Hepatocyte (in vitro differentiated cells): ENCODE results near the gene SHOC2. TPM values are rescaled to one million over a fixed set of nuclear protein-coding genes. Genes with fewer than 3 reads are reported as not detected.
"Not testable (repeated sequence)": the region's sequence is repeated elsewhere in the genome, so short reads cannot be mapped to it uniquely, and the experiment has no call there.

ENCODE experiments used
- DNase-seq: peaks from one replicate; pipeline ENCODE4 v3.0.0-alpha.2; 2016; ENCODE audit warnings: low spot score
- H2AFZ ChIP-seq: fragments of 200-600 bp; sonication (generic); 2 replicates; pipeline ENCODE4 v1.6.0; 2016; ENCODE audit warnings: antibody characterized with exemption, mild to moderate bottlenecking
- H3K27ac ChIP-seq: fragments of 200-600 bp; sonication (generic); 2 replicates; pipeline ENCODE4 v1.5.1; 2016; ENCODE audit warnings: mild to moderate bottlenecking
- H3K27me3 ChIP-seq: fragments of 200-600 bp; sonication (generic); 2 replicates; pipeline ENCODE4 v1.6.1; 2016
- H3K36me3 ChIP-seq: fragments of 200-600 bp; sonication (generic); replicated peaks from 2 replicates; pipeline ENCODE4 v1.5.1; 2016; ENCODE audit warnings: low read depth; ENCODE audit not compliant: insufficient read depth
- H3K4me1 ChIP-seq: fragments of 200-600 bp; sonication (generic); 2 replicates; pipeline ENCODE4 v1.5.1; 2016; ENCODE audit warnings: mild to moderate bottlenecking, moderate library complexity; ENCODE audit not compliant: insufficient read depth
- H3K4me2 ChIP-seq: fragments of 200-600 bp; sonication (generic); 2 replicates; pipeline ENCODE4 v1.6.0; 2016
- H3K4me3 ChIP-seq: fragments of 200-600 bp; sonication (generic); 2 replicates; pipeline ENCODE4 v1.5.1; 2016; ENCODE audit warnings: mild to moderate bottlenecking
- H3K79me2 ChIP-seq: fragments of 200-600 bp; sonication (generic); 2 replicates; pipeline ENCODE4 v1.6.0; 2017; ENCODE audit warnings: mild to moderate bottlenecking
- H3K9me2 ChIP-seq: fragments of 200-600 bp; sonication (generic); replicated peaks from 2 replicates; pipeline ENCODE4 v1.6.0; 2017; ENCODE audit warnings: mild to moderate bottlenecking; ENCODE audit not compliant: insufficient read depth
- H3K9me3 ChIP-seq: fragments of 200-600 bp; sonication (generic); 2 replicates; pipeline ENCODE4 v1.5.1; 2016; ENCODE audit warnings: low read depth, mild to moderate bottlenecking
- H4K20me1 ChIP-seq: fragments of 200-600 bp; sonication (generic); 2 replicates; pipeline ENCODE4 v1.6.0; 2016; ENCODE audit warnings: mild to moderate bottlenecking; ENCODE audit not compliant: insufficient read depth, poor library complexity, severe bottlenecking
- EZH2 ChIP-seq: fragments of 200-600 bp; sonication (generic); IDR thresholded peaks from 2 replicates; pipeline ENCODE4 v1.6.1; 2016; ENCODE audit warnings: antibody characterized with exemption, mild to moderate bottlenecking, borderline replicate concordance
- EZH2phosphoT487 ChIP-seq: fragments of 200-600 bp; sonication (generic); IDR thresholded peaks from one replicate; pipeline ENCODE4 v1.6.1; 2018; ENCODE audit warnings: antibody characterized with exemption, mild to moderate bottlenecking, low read depth, moderate library complexity; ENCODE audit not compliant: unreplicated experiment, severe bottlenecking
- WGBS: methylation state at CpG from one replicate; pipeline ENCODE4 v1.1.6; 2016; ENCODE audit warnings: low lambda C conversion rate; ENCODE audit errors: missing lambda C conversion rate; 5-methylcytosine and 5-hydroxymethylcytosine counted together
- polyA plus RNA-seq: library from polyadenylated mRNA; unstranded; fragments of >200 nt; fragmentation: Nextera tagmentation; extraction: Ambion mirVana; gene quantifications from 2 replicates; pipeline ENCODE4 v1.2.1, GENCODE V29; 2016
- total RNA-seq: library from RNA; depleted of rRNA; stranded (reverse); fragments of >200 nt; gene quantifications from 2 replicates; pipeline ENCODE4 v1.2.3, GENCODE V29; 2014
- TF ChIP-seq, protein P1 (sequence below): fragments of 200-600 bp; sonication (generic); IDR thresholded peaks from 2 replicates; pipeline ENCODE4 v1.5.1; 2016; ENCODE audit warnings: antibody characterized with exemption, mild to moderate bottlenecking; ENCODE audit not compliant: poor library complexity

SHOC2 gene
- total and polyA plus RNA-seq, 2 experiments from 2014 or later, result 27.5 to 58.9 TPM

DNA sequence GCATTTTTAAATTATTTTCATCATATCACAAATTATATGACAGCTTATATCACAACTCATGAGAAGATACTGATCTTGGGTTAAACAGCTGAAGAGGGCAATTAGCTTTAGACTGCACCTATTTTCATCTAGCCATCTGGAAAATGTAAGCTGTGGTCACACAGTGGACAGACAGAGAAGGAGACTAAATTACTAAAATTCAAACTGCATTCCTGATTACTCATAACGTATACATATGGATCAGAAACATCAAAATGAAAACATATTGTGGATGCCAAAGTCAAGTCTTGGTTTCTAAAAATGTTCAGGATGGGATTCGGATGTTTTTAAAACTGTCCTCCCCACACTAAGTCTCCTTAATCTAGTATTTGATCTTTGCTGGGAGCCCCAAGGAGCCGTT lies 7.0 kb upstream of the SHOC2 start:
- Histone ChIP-seq H3K4me3 (no peak overlapping the region), H2AFZ (no peak overlapping the region), H3K36me3 (no peaks in the 10 kb centered on the region), H4K20me1 (no peaks in the 10 kb centered on the region), H3K9me2 (no peaks in the 10 kb centered on the region), H3K4me2 (no peak overlapping the region), H3K4me1 (peaks cover 2% of the 10 kb centered on the region), H3K79me2 (peaks cover 11% of the 10 kb centered on the region), H3K9me3 (no peaks in the 10 kb centered on the region), H3K27ac (no peak overlapping the region), H3K27me3 (no peaks in the 10 kb centered on the region)
- TF ChIP-seq EZH2phosphoT487, result no peak
- TF ChIP-seq, protein P1, sequence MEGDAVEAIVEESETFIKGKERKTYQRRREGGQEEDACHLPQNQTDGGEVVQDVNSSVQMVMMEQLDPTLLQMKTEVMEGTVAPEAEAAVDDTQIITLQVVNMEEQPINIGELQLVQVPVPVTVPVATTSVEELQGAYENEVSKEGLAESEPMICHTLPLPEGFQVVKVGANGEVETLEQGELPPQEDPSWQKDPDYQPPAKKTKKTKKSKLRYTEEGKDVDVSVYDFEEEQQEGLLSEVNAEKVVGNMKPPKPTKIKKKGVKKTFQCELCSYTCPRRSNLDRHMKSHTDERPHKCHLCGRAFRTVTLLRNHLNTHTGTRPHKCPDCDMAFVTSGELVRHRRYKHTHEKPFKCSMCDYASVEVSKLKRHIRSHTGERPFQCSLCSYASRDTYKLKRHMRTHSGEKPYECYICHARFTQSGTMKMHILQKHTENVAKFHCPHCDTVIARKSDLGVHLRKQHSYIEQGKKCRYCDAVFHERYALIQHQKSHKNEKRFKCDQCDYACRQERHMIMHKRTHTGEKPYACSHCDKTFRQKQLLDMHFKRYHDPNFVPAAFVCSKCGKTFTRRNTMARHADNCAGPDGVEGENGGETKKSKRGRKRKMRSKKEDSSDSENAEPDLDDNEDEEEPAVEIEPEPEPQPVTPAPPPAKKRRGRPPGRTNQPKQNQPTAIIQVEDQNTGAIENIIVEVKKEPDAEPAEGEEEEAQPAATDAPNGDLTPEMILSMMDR, result no peak
- WGBS, result 66% methylated on average over 3 of the region's 3 CpGs
- DNase-seq, result no peak

DNA sequence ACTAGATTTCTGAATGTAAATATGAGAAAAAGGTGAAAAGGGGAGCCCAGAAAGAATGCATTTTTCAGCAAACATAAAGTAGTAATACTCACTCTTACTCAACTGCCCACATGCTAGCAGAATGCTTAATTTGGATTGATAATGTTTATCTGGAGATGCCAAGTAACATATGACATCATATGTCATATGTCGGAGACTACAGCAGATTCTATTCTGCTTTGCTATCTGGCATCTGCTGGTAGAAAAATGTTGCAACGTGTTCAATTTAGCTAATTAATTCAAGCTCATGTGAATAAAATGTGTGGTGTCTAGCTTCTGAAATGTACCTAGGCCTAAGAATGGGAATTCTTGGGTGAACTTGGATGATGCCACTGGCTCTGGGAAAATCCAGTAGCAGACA lies 5.0 kb upstream of the SHOC2 start:
- Histone ChIP-seq H3K79me2 (peaks cover 15% of the 10 kb centered on the region), H3K27ac (no peak overlapping the region), H3K9me3 (no peaks in the 10 kb centered on the region), H3K4me2 (no peak overlapping the region), H3K36me3 (no peaks in the 10 kb centered on the region), H2AFZ (no peak overlapping the region), H4K20me1 (no peaks in the 10 kb centered on the region), H3K9me2 (no peaks in the 10 kb centered on the region), H3K27me3 (no peaks in the 10 kb centered on the region), H3K4me1 (peaks cover 7% of the 10 kb centered on the region), H3K4me3 (no peak overlapping the region)
- no peak for DNase-seq
- TF ChIP-seq, protein P1, result no peak
- TF ChIP-seq EZH2 (no peak), EZH2phosphoT487 (no peak)
- 93% methylated on average over 2 of the region's 2 CpGs for WGBS

DNA sequence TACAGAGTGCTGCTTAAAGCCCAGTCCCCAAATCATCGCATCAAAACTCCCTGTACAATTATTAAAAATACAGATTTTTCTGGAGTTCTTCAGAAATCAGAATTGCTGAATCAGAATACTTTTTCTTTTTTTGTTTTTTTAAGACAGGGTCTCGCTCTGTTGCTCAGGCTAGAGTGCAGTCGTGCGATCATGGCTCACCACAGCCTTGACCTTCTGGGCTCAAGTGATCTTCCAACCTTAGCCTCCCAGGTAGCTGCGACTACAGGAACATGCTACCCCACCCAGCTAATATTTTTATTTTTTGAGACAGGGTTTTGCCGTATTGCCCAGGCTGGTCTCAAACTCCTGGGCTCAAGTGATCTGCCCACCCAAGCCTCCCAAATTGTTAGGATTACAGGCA lies 4.4 kb upstream of the SHOC2 start:
- H3K4me2 ChIP-seq, result no peak overlapping the region
- H3K9me3 ChIP-seq, result no peaks in the 10 kb centered on the region
- no peaks in the 10 kb centered on the region for H3K9me2 ChIP-seq
- peaks cover 7% of the 10 kb centered on the region for H3K4me1 ChIP-seq
- no peak for TF ChIP-seq EZH2
- TF ChIP-seq EZH2phosphoT487, result no peak
- TF ChIP-seq, protein P1, result no peak
- 92% methylated on average over 6 of the region's 6 CpGs for WGBS
- no peak overlapping the region for H3K4me3 ChIP-seq
- no peak overlapping the region for H2AFZ ChIP-seq
- no peaks in the 10 kb centered on the region for H3K36me3 ChIP-seq
- H3K79me2 ChIP-seq, result peaks cover 15% of the 10 kb centered on the region
- H3K27me3 ChIP-seq, result no peaks in the 10 kb centered on the region
- no peak for DNase-seq
- no peak overlapping the region for H3K27ac ChIP-seq
- no peaks in the 10 kb centered on the region for H4K20me1 ChIP-seq

- H3K9me2 ChIP-seq, H3K4me2 ChIP-seq, H3K27ac ChIP-seq, H2AFZ ChIP-seq, H3K9me3 ChIP-seq, DNase-seq, H3K4me1 ChIP-seq, H3K36me3 ChIP-seq, H4K20me1 ChIP-seq, H3K27me3 ChIP-seq, H3K4me3 ChIP-seq: not testable (repeated sequence)
- peaks cover 18% of the 10 kb centered on the region for H3K79me2 ChIP-seq
- WGBS, result 90% methylated on average over 4 of the region's 4 CpGs
Measured at GRCh38 chr10:110915600-110915999, 3.8 kb upstream of the SHOC2 start.
